IMR-90 (cell line): ENCODE data around the gene CAMSAP3. TPM values are rescaled to one million over a fixed set of nuclear protein-coding genes. Genes with fewer than 3 reads are reported as not detected.

Experiments used
- ATAC-seq: fragments of 200-7000 bp; cut with Tn5 transposase; 2 replicates; pipeline ENCODE4 v1.9.1; 2020; ENCODE audit warnings: low read depth, mild to moderate bottlenecking, moderate library complexity
- BruUV-seq: library from RNA; stranded (reverse); fragments of 400-500 nt; replicated peaks from 2 replicates; lab custom pipeline; 2021; lab: Mats Ljungman, UMichigan
- CTCF ChIA-PET: fragments of 300-600 bp; formaldehyde crosslinking; extraction: SDS; loops from one replicate; lab custom pipeline; 2021; ENCODE audit warnings: antibody characterized with exemption; lab: Yijun Ruan, JAX
- POLR2A ChIA-PET: fragments of 300-600 bp; sonication (Branson Sonifier 250); formaldehyde crosslinking; loops from one replicate; lab custom pipeline; 2022; ENCODE audit warnings: antibody characterized with exemption; ENCODE audit not compliant: unreplicated experiment; lab: Charles Lee
- DNase-seq: peaks from one replicate; pipeline ENCODE4 v3.0.0; 2013
- H2AFZ ChIP-seq: replicated peaks from 2 replicates; pipeline ENCODE3; 2013; ENCODE audit warnings: low read length, mild to moderate bottlenecking; ENCODE audit not compliant: poor library complexity
- H2AK5ac ChIP-seq: 2 replicates; pipeline ENCODE4 v1.6.1; 2013; ENCODE audit warnings: low read depth, low read length, inconsistent platforms
- H2AK9ac ChIP-seq: replicated peaks from 2 replicates; pipeline ENCODE3; 2013; ENCODE audit warnings: mild to moderate bottlenecking, low read depth, low read length, moderate library complexity; ENCODE audit not compliant: poor library complexity
- H2BK120ac ChIP-seq: 2 replicates; pipeline ENCODE4 v1.6.1; 2013; ENCODE audit warnings: low read depth, low read length, inconsistent platforms
- H2BK15ac ChIP-seq: 3 replicates; pipeline ENCODE4 v1.6.1; 2013; ENCODE audit warnings: low read depth, low read length, inconsistent platforms
- H2BK20ac ChIP-seq: 2 replicates; pipeline ENCODE4 v1.6.1; 2013; ENCODE audit warnings: low read depth, mild to moderate bottlenecking, inconsistent platforms, low read length, moderate library complexity
- H2BK5ac ChIP-seq: 2 replicates; pipeline ENCODE4 v1.6.1; 2013; ENCODE audit warnings: mild to moderate bottlenecking, low read depth, low read length, inconsistent platforms; ENCODE audit not compliant: poor library complexity, severe bottlenecking
- H3K14ac ChIP-seq: replicated peaks from 2 replicates; pipeline ENCODE4 v1.6.1; 2013; ENCODE audit warnings: low read depth, low read length, inconsistent platforms
- H3K18ac ChIP-seq: 2 replicates; pipeline ENCODE4 v1.6.1; 2013; ENCODE audit warnings: low read depth, low read length, control low read depth
- H3K23ac ChIP-seq: 2 replicates; pipeline ENCODE4 v1.6.1; 2013; ENCODE audit warnings: low read depth, low read length, inconsistent platforms
- H3K27ac ChIP-seq: 2 replicates; pipeline ENCODE4 v1.5.1; 2013; ENCODE audit warnings: mild to moderate bottlenecking, control low read depth, low read length; ENCODE audit not compliant: insufficient read depth
- H3K27me3 ChIP-seq: 2 replicates; pipeline ENCODE4 v1.6.1; 2013; ENCODE audit warnings: low read length; ENCODE audit not compliant: control insufficient read depth, insufficient read depth
- H3K36me3 ChIP-seq: 2 replicates; pipeline ENCODE4 v1.6.1; 2013; ENCODE audit warnings: low read length, mixed read lengths; ENCODE audit not compliant: control insufficient read depth, insufficient read depth
- H3K4ac ChIP-seq: 2 replicates; pipeline ENCODE4 v1.6.1; 2013; ENCODE audit warnings: low read depth, low read length, inconsistent platforms
- H3K4me1 ChIP-seq: 2 replicates; pipeline ENCODE4 v1.6.1; 2013; ENCODE audit warnings: low read length, mixed read lengths; ENCODE audit not compliant: control insufficient read depth, insufficient read depth
- H3K4me2 ChIP-seq: 2 replicates; pipeline ENCODE4 v1.6.1; 2013; ENCODE audit warnings: low read depth, mild to moderate bottlenecking, control low read depth, low read length, moderate library complexity
- H3K4me3 ChIP-seq: 2 replicates; pipeline ENCODE4 v1.5.1; 2013; ENCODE audit warnings: low read depth, mild to moderate bottlenecking, control low read depth, low read length, moderate library complexity; ENCODE audit not compliant: insufficient read depth
- H3K56ac ChIP-seq: 2 replicates; pipeline ENCODE4 v1.6.1; 2013; ENCODE audit warnings: low read length, inconsistent platforms; ENCODE audit not compliant: insufficient read depth; ENCODE audit errors: extremely low read depth
- H3K79me1 ChIP-seq, 2 experiments: 2 replicates each; pipeline ENCODE4 v1.6.1; 2013; ENCODE audit warnings: low read length in 2 of 2, inconsistent platforms in 1 of 2, low read depth in 1 of 2
- H3K9ac ChIP-seq: 2 replicates; pipeline ENCODE4 v1.6.1; 2013; ENCODE audit warnings: low read depth, low read length, control low read depth
- H3K9me1 ChIP-seq: 2 replicates; pipeline ENCODE4 v1.6.1; 2013; ENCODE audit warnings: low read length, inconsistent platforms; ENCODE audit not compliant: insufficient read depth
- H3K9me3 ChIP-seq: 2 replicates; pipeline ENCODE4 v1.6.1; 2013; ENCODE audit warnings: low read length; ENCODE audit not compliant: control insufficient read depth, insufficient read depth
- H4K20me1 ChIP-seq: 2 replicates; pipeline ENCODE4 v1.6.1; 2013; ENCODE audit warnings: low read length, inconsistent platforms; ENCODE audit not compliant: insufficient read depth
- H4K5ac ChIP-seq: 2 replicates; pipeline ENCODE4 v1.6.1; 2013; ENCODE audit warnings: mild to moderate bottlenecking, low read depth, low read length, control low read depth
- H4K8ac ChIP-seq, 2 experiments: 2 replicates each; pipeline ENCODE4 v1.6.1; 2013; ENCODE audit warnings: low read depth in 2 of 2, low read length in 2 of 2, control low read depth in 1 of 2, inconsistent platforms in 1 of 2
- H4K91ac ChIP-seq: 2 replicates; pipeline ENCODE4 v1.6.1; 2013; ENCODE audit warnings: low read depth, low read length, inconsistent platforms; ENCODE audit not compliant: insufficient read depth
- MAZ ChIP-seq: IDR thresholded peaks from 2 replicates; pipeline ENCODE4 v1.6.1; 2012; ENCODE audit warnings: low read depth, mild to moderate bottlenecking, low read length, improper control_type of control experiment, moderate library complexity, borderline replicate concordance
- POLR2A ChIP-seq: IDR thresholded peaks from 2 replicates; pipeline ENCODE4 v1.6.1; 2012; ENCODE audit warnings: mild to moderate bottlenecking, low read depth, low read length
- RAD21 ChIP-seq: IDR thresholded peaks from 2 replicates; pipeline ENCODE4 v1.6.1; 2012; ENCODE audit warnings: low read length, improper control_type of control experiment
- WGBS, 2 experiments: methylation state at CpG; one replicate each; pipeline versions ENCODE4 v1.1.5 to v1.1.7; 2013; ENCODE audit warnings: missing lambda C conversion rate in 2 of 2; ENCODE audit not compliant: insufficient read length in 1 of 2; ENCODE audit errors: extremely low coverage in 2 of 2; 5-methylcytosine and 5-hydroxymethylcytosine counted together
- dilution Hi-C: fragments of 300-500 bp; cut with HindIII; formaldehyde crosslinking; loops from one replicate; pipeline ENCODE4 v1.14.3; 2018; ENCODE audit warnings: low sequenced_read_pairs; ENCODE audit not compliant: unreplicated experiment
- in situ Hi-C: fragments of 300-500 bp; cut with MboI; formaldehyde crosslinking; loops from 3 replicates; pipeline ENCODE4 v1.14.3; 2019; ENCODE audit warnings: low sequenced_read_pairs, inconsistent platforms, mixed read lengths
- intact Hi-C: fragments of 100-400 bp; cut with micrococcal nuclease; formaldehyde crosslinking; loops from 2 replicates; pipeline ENCODE4 v1.10.0; 2022
- polyA plus RNA-seq, 3 experiments: library from polyadenylated mRNA; depleted of rRNA; stranded (reverse); fragments of >200 nt; gene quantifications; 2 replicates each; pipeline ENCODE4 v1.2.3, GENCODE V29; 2012; ENCODE audit warnings: low replicate concordance in 1 of 3
- total RNA-seq: library from RNA; depleted of rRNA; stranded (reverse); fragments of >200 nt; gene quantifications from 2 replicates; pipeline ENCODE4 v1.2.3, GENCODE V29; 2012

CAMSAP3 gene
- total and polyA plus RNA-seq, 2 of the 4 experiments (the other 2 are of a cell fraction): not detected

DNA sequence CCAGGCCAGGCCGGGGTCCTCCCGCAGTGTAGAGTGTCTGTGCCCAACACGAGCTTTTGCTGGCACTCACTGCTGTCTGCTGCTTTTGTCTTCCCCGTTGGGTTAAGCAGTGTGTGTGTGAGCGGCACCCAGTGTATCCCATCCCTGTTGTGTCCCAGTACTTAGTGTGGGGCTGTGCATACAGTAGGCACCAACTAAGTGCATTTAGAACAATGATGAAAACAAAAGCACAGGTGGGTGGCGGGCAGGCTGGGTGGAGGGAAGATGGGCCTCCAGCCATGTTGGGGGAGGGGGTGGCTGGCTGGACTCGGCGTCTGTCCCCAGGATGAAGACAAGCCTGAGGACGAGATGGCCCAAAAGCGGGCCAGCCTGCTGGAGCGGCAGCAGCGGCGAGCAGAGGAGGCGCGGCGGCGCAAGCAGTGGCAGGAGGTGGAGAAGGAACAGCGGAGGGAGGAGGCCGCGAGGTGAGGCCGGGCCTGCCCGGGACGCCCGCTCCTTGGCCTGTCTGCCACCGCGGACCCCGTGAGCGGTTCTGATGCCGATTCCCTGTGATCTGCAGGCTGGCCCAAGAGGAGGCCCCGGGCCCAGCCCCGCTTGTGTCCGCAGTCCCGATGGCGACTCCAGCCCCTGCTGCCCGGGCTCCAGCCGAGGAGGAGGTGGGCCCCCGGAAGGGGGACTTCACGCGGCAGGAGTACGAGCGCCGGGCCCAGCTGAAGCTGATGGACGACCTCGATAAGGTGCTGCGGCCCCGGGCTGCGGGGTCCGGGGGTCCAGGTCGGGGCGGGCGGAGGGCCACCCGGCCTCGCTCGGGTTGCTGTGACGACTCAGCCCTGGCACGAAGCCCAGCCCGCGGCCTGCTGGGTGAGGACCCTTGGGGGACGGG lies 19.4 kb downstream of the CAMSAP3 start:
- Histone ChIP-seq H3K4me2 (no peak overlapping the region), H3K4ac (no peak overlapping the region), H3K56ac (no peak overlapping the region), H3K9me3 (no peaks in the 10 kb centered on the region), H3K9me1 (no peaks in the 10 kb centered on the region), H2AFZ (no peak overlapping the region), H2AK9ac (no peak overlapping the region), H3K27me3 (no peaks in the 10 kb centered on the region), H3K4me3 (no peak overlapping the region), H4K5ac (no peak overlapping the region), H3K23ac (no peak overlapping the region), H3K18ac (no peak overlapping the region), H3K27ac (no peak overlapping the region), H4K91ac (no peak overlapping the region), H2AK5ac (no peak overlapping the region), H3K14ac (no peak overlapping the region), H3K79me1 (no peaks in the 10 kb centered on the region), H3K36me3 (peaks cover 22% of the 10 kb centered on the region), H3K4me1 (no peaks in the 10 kb centered on the region), H4K8ac (no peak overlapping the region), H2BK120ac (no peak overlapping the region), H3K9ac (no peak overlapping the region), H4K20me1 (no peaks in the 10 kb centered on the region), H2BK15ac (no peak overlapping the region), H2BK20ac (no peak overlapping the region), H2BK5ac (no peak overlapping the region)
- TF ChIP-seq MAZ (no peak), RAD21 (no peak), POLR2A (no peak)
- ChIA-PET POLR2A (no interaction called here), CTCF (no interaction called here)
- no TSS peak for BruUV-seq
- dilution Hi-C loops: no loop called here
- ATAC-seq (no peak), DNase-seq (no peak)
- 68% methylated on average over 16 of the region's 59 CpGs; no CpG with 5 or more reads in 1 of the 2 experiments for WGBS, 2 experiments
- intact Hi-C loops: no loop called here
- in situ Hi-C loops: no loop called here
